Large intestine (tissue), 3 donors: ENCODE measurements around the gene PHF21A. TPM values are rescaled to one million over a fixed set of nuclear protein-coding genes. Genes with fewer than 3 reads are reported as not detected.

Experiments used
- DNase-seq, 2 donors: peaks; one replicate each; pipeline versions ENCODE4 v3.0.0 to v3.0.0-alpha.2; 2013
- H3K27ac ChIP-seq: one replicate; pipeline ENCODE4 v1.5.1; 2013; ENCODE audit warnings: low read length
- H3K27me3 ChIP-seq: 2 replicates; pipeline ENCODE4 v1.6.1; 2013; ENCODE audit warnings: low read length; ENCODE audit not compliant: control insufficient read depth, insufficient read depth
- H3K36me3 ChIP-seq: 2 replicates; pipeline ENCODE4 v1.6.1; 2013; ENCODE audit warnings: low read length; ENCODE audit not compliant: control insufficient read depth, insufficient read depth
- H3K4me1 ChIP-seq: one replicate; pipeline ENCODE4 v1.6.1; 2013; ENCODE audit warnings: low read length; ENCODE audit not compliant: control insufficient read depth, insufficient read depth
- H3K4me3 ChIP-seq: one replicate; pipeline ENCODE4 v1.5.1; 2013; ENCODE audit warnings: low read length
- H3K9me3 ChIP-seq: one replicate; pipeline ENCODE4 v1.6.1; 2013; ENCODE audit warnings: mild to moderate bottlenecking, low read depth, low read length, moderate library complexity; ENCODE audit not compliant: control insufficient read depth
- WGBS: methylation state at CpG from one replicate; pipeline ENCODE4 v1.1.5; 2013; ENCODE audit warnings: low lambda C conversion rate; ENCODE audit not compliant: insufficient coverage; 5-methylcytosine and 5-hydroxymethylcytosine counted together
- polyA plus RNA-seq: library from polyadenylated mRNA; unstranded; fragments of 120-200 nt; gene quantifications from one replicate; pipeline ENCODE4 v1.2.1, GENCODE V29; 2013

The PHF21A gene
- polyA plus RNA-seq, 1 donor, result 25.6 TPM

GRCh38 chr11:46063138-46063537 is 58.1 kb downstream of the PHF21A start:
- WGBS, result no CpG with 5 or more reads among the region's 3 CpGs
- Histone ChIP-seq H3K36me3 (peaks cover 5% of the 10 kb centered on the region), H3K4me3 (no peak overlapping the region), H3K27ac (no peak overlapping the region), H3K9me3 (no peaks in the 10 kb centered on the region), H3K4me1 (no peaks in the 10 kb centered on the region), H3K27me3 (no peaks in the 10 kb centered on the region)
- no peak for DNase-seq

GRCh38 chr11:46060013-46060412 is 61.2 kb downstream of the PHF21A start:
- Histone ChIP-seq H3K9me3 (no peaks in the 10 kb centered on the region), H3K36me3 (peaks cover under 1% of the 10 kb centered on the region), H3K4me3 (no peak overlapping the region), H3K27ac (no peak overlapping the region), H3K27me3 (no peaks in the 10 kb centered on the region), H3K4me1 (no peaks in the 10 kb centered on the region)
- no CpG with 5 or more reads among the region's 2 CpGs for WGBS
- DNase-seq, result no peak

- H3K36me3 ChIP-seq, result peaks cover 5% of the 10 kb centered on the region
- no peaks in the 10 kb centered on the region for H3K4me1 ChIP-seq
- H3K27me3 ChIP-seq, result no peaks in the 10 kb centered on the region
- no peak overlapping the region for H3K27ac ChIP-seq
- DNase-seq, result no peak
- no peaks in the 10 kb centered on the region for H3K9me3 ChIP-seq
- no peak overlapping the region for H3K4me3 ChIP-seq
- WGBS, result 100% methylated on average over 1 of the region's 2 CpGs
Observed at GRCh38 chr11:46057489-46057888, 63.8 kb downstream of the PHF21A start.

GRCh38 chr11:46055371-46055770 is 65.9 kb downstream of the PHF21A start:
- no CpG with 5 or more reads among the region's 1 CpG for WGBS
- H3K4me3 ChIP-seq, result no peak overlapping the region
- no peaks in the 10 kb centered on the region for H3K27me3 ChIP-seq
- peak in 1 of 2 donors; percentile 38 for DNase-seq
- no peaks in the 10 kb centered on the region for H3K4me1 ChIP-seq
- H3K36me3 ChIP-seq, result peaks cover 5% of the 10 kb centered on the region
- no peak overlapping the region for H3K27ac ChIP-seq
- H3K9me3 ChIP-seq, result no peaks in the 10 kb centered on the region

- Histone ChIP-seq H3K27ac (no peak overlapping the region), H3K36me3 (peaks cover 11% of the 10 kb centered on the region), H3K4me3 (no peak overlapping the region), H3K4me1 (no peaks in the 10 kb centered on the region), H3K27me3 (no peaks in the 10 kb centered on the region), H3K9me3 (no peaks in the 10 kb centered on the region)
- no CpG with 5 or more reads among the region's 1 CpG for WGBS
- DNase-seq, result no peak
Observed at GRCh38 chr11:46051102-46051501, 70.2 kb downstream of the PHF21A start.

- no peak overlapping the region for H3K4me3 ChIP-seq
- no peaks in the 10 kb centered on the region for H3K4me1 ChIP-seq
- DNase-seq, result no peak
- WGBS, result 50% methylated on average over 1 of the region's 2 CpGs
- peaks cover 11% of the 10 kb centered on the region for H3K36me3 ChIP-seq
- H3K27me3 ChIP-seq, result no peaks in the 10 kb centered on the region
- H3K27ac ChIP-seq, result no peak overlapping the region
- no peaks in the 10 kb centered on the region for H3K9me3 ChIP-seq
Observed at GRCh38 chr11:46050662-46051061, 70.6 kb downstream of the PHF21A start.

- DNase-seq, result peak in 1 of 2 donors; percentile 8
- no peaks in the 10 kb centered on the region for H3K9me3 ChIP-seq
- peaks cover 11% of the 10 kb centered on the region for H3K36me3 ChIP-seq
- no peaks in the 10 kb centered on the region for H3K27me3 ChIP-seq
- WGBS, result no CpG with 5 or more reads among the region's 4 CpGs
- H3K4me3 ChIP-seq, result no peak overlapping the region
- H3K27ac ChIP-seq, result no peak overlapping the region
- H3K4me1 ChIP-seq, result no peaks in the 10 kb centered on the region
Observed at GRCh38 chr11:46050003-46050461, 71.2 kb downstream of the PHF21A start.

GRCh38 chr11:46049325-46049897 is 71.8 kb downstream of the PHF21A start:
- WGBS, result 87% methylated on average over 3 of the region's 7 CpGs
- Histone ChIP-seq H3K27me3 (no peaks in the 10 kb centered on the region), H3K9me3 (no peaks in the 10 kb centered on the region), H3K36me3 (peaks cover 11% of the 10 kb centered on the region), H3K4me3 (no peak overlapping the region), H3K27ac (no peak overlapping the region), H3K4me1 (no peaks in the 10 kb centered on the region)
- DNase-seq, result no peak

GRCh38 chr11:46048198-46048597 is 73.1 kb downstream of the PHF21A start:
- WGBS, result no CpG with 5 or more reads among the region's 1 CpG

GRCh38 chr11:46047520-46047919 is 73.7 kb downstream of the PHF21A start:
- DNase-seq, result no peak
- Histone ChIP-seq H3K4me3 (no peak overlapping the region), H3K27ac (no peak overlapping the region), H3K9me3 (no peaks in the 10 kb centered on the region), H3K36me3 (peaks cover 5% of the 10 kb centered on the region), H3K4me1 (no peaks in the 10 kb centered on the region), H3K27me3 (no peaks in the 10 kb centered on the region)

More at GRCh38 chr11:46048198-46048597, 73.1 kb downstream of the PHF21A start:
- peaks cover 9% of the 10 kb centered on the region for H3K36me3 ChIP-seq
- no peak overlapping the region for H3K4me3 ChIP-seq
- H3K27me3 ChIP-seq, result no peaks in the 10 kb centered on the region
- no peaks in the 10 kb centered on the region for H3K4me1 ChIP-seq
- no peak for DNase-seq
- no peak overlapping the region for H3K27ac ChIP-seq
- no peaks in the 10 kb centered on the region for H3K9me3 ChIP-seq

GRCh38 chr11:46045811-46046210 is 75.4 kb downstream of the PHF21A start:
- no peak for DNase-seq
- no peaks in the 10 kb centered on the region for H3K9me3 ChIP-seq
- H3K27ac ChIP-seq, result no peak overlapping the region
- WGBS, result 100% methylated on average over 1 of the region's 1 CpG
- H3K27me3 ChIP-seq, result no peaks in the 10 kb centered on the region
- peaks cover 5% of the 10 kb centered on the region for H3K36me3 ChIP-seq
- H3K4me1 ChIP-seq, result no peaks in the 10 kb centered on the region
- no peak overlapping the region for H3K4me3 ChIP-seq
